ENCODE data around the gene KLK10. TPM values are rescaled to one million over a fixed set of nuclear protein-coding genes. Genes with fewer than 3 reads are reported as not detected.

KLK10 gene
- total RNA-seq, 1 experiment from 2014 or later: 3.2 TPM

DNA sequence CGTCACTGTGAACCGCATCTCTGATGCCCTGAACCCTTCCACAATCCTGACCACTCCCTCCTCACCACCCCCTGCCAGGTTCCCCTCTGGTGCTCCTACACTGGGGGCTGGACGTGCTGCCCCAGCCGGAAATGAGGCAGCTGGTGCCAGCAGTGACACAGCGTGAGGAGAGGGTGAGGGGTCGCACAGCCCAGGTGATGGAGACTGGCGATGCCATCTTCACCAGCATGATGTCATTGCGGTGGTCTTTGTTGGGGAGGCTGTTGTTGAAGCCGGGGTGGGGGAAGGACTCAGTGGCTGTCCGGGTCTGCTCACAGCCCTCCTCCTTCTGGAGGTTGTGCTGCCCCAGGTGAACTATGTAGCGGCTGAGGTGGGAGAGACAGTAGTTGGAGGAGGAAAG lies 4.4 kb upstream of the KLK10 start:
- Mint-ChIP-seq H3K4me1 (peaks cover 46% of the 10 kb centered on the region), H3K36me3 (no peaks in the 10 kb centered on the region), H3K9me3 (no peaks in the 10 kb centered on the region), H3K27ac (no peak overlapping the region), H3K27me3 (ENCODE audit: low read depth) (peaks cover 19% of the 10 kb centered on the region), H3K4me3 (no peak overlapping the region)
- POLR2A ChIA-PET: no interaction called here
- ATAC-seq (no peak), DNase-seq (ENCODE audit: low spot score) (no peak)
- TF ChIP-seq ZNF263 (CRISPR knock-in tag; IDR thresholded peaks at IDR 0.05; ENCODE audit: low read depth) (no peak), TEAD4 (CRISPR knock-in tag; IDR thresholded peaks at IDR 0.05) (no peak), STAT6 (CRISPR knock-in tag; conservative IDR thresholded peaks at IDR 0.05; ENCODE audit: low read depth) (no peak), KAT7 (CRISPR knock-in tag; IDR thresholded peaks at IDR 0.05; ENCODE audit: borderline replicate concordance) (no peak), FOXK1 (CRISPR knock-in tag; IDR thresholded peaks at IDR 0.05) (no peak), ZNF138 (CRISPR knock-in tag; conservative IDR thresholded peaks at IDR 0.05) (no peak), PRRX2 (CRISPR knock-in tag; IDR thresholded peaks at IDR 0.05) (no peak), NR3C1 (CRISPR knock-in tag; conservative IDR thresholded peaks at IDR 0.05; ENCODE audit: low read depth) (no peak), JAZF1 (CRISPR knock-in tag; IDR thresholded peaks at IDR 0.05) (no peak), ZNF396 (CRISPR knock-in tag; IDR thresholded peaks at IDR 0.05; ENCODE audit: borderline replicate concordance) (no peak), ETV6 (CRISPR knock-in tag; IDR thresholded peaks at IDR 0.05) (no peak), NFYB (CRISPR knock-in tag; conservative IDR thresholded peaks at IDR 0.05; ENCODE audit: low read depth) (no peak), EMX1 (CRISPR knock-in tag; IDR thresholded peaks at IDR 0.05) (no peak)
- TF ChIP-seq, protein P1, sequence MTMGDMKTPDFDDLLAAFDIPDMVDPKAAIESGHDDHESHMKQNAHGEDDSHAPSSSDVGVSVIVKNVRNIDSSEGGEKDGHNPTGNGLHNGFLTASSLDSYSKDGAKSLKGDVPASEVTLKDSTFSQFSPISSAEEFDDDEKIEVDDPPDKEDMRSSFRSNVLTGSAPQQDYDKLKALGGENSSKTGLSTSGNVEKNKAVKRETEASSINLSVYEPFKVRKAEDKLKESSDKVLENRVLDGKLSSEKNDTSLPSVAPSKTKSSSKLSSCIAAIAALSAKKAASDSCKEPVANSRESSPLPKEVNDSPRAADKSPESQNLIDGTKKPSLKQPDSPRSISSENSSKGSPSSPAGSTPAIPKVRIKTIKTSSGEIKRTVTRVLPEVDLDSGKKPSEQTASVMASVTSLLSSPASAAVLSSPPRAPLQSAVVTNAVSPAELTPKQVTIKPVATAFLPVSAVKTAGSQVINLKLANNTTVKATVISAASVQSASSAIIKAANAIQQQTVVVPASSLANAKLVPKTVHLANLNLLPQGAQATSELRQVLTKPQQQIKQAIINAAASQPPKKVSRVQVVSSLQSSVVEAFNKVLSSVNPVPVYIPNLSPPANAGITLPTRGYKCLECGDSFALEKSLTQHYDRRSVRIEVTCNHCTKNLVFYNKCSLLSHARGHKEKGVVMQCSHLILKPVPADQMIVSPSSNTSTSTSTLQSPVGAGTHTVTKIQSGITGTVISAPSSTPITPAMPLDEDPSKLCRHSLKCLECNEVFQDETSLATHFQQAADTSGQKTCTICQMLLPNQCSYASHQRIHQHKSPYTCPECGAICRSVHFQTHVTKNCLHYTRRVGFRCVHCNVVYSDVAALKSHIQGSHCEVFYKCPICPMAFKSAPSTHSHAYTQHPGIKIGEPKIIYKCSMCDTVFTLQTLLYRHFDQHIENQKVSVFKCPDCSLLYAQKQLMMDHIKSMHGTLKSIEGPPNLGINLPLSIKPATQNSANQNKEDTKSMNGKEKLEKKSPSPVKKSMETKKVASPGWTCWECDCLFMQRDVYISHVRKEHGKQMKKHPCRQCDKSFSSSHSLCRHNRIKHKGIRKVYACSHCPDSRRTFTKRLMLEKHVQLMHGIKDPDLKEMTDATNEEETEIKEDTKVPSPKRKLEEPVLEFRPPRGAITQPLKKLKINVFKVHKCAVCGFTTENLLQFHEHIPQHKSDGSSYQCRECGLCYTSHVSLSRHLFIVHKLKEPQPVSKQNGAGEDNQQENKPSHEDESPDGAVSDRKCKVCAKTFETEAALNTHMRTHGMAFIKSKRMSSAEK (CRISPR knock-in tag; IDR thresholded peaks at IDR 0.05; ENCODE audit: borderline replicate concordance): no peak
- TF ChIP-seq, protein P2, sequence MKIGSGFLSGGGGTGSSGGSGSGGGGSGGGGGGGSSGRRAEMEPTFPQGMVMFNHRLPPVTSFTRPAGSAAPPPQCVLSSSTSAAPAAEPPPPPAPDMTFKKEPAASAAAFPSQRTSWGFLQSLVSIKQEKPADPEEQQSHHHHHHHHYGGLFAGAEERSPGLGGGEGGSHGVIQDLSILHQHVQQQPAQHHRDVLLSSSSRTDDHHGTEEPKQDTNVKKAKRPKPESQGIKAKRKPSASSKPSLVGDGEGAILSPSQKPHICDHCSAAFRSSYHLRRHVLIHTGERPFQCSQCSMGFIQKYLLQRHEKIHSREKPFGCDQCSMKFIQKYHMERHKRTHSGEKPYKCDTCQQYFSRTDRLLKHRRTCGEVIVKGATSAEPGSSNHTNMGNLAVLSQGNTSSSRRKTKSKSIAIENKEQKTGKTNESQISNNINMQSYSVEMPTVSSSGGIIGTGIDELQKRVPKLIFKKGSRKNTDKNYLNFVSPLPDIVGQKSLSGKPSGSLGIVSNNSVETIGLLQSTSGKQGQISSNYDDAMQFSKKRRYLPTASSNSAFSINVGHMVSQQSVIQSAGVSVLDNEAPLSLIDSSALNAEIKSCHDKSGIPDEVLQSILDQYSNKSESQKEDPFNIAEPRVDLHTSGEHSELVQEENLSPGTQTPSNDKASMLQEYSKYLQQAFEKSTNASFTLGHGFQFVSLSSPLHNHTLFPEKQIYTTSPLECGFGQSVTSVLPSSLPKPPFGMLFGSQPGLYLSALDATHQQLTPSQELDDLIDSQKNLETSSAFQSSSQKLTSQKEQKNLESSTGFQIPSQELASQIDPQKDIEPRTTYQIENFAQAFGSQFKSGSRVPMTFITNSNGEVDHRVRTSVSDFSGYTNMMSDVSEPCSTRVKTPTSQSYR (CRISPR knock-in tag; IDR thresholded peaks at IDR 0.05): no peak
- CTCF ChIA-PET: interaction anchor here (8.5 kb wide), 1 partner anchor 69 kb away, joined by 347 read pairs; no protein-coding TSS in a partner anchor

DNA sequence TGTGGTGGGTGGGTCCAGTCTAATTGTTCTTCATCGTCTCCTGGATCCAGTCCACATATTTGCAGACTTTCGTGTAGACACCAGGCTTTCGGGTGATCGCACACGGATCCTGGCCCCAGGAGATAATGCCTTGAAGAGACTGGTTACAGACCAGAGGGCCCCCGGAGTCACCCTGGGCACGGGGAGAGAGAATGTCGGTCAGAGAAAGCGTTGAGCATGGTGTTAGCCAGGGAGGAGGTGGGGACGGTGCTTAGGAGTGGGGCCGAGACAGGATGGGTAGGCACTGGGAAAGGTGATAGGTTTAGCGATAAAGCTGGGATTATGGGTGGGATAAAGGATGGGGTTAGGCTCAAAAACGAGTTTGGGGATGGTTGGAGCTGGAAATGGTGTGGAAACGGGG lies 3.0 kb upstream of the KLK10 start:
- H3K36me3 Mint-ChIP-seq: no peaks in the 10 kb centered on the region
- TF ChIP-seq, protein P3, sequence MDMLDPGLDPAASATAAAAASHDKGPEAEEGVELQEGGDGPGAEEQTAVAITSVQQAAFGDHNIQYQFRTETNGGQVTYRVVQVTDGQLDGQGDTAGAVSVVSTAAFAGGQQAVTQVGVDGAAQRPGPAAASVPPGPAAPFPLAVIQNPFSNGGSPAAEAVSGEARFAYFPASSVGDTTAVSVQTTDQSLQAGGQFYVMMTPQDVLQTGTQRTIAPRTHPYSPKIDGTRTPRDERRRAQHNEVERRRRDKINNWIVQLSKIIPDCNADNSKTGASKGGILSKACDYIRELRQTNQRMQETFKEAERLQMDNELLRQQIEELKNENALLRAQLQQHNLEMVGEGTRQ (CRISPR knock-in tag; IDR thresholded peaks at IDR 0.05): no peak
- TF ChIP-seq SMAD4 (CRISPR knock-in tag; IDR thresholded peaks at IDR 0.05) (no peak), ZNF121 (CRISPR knock-in tag; IDR thresholded peaks at IDR 0.05) (no peak), ZNF396 (CRISPR knock-in tag; IDR thresholded peaks at IDR 0.05; ENCODE audit: borderline replicate concordance) (no peak)
- no peaks in the 10 kb centered on the region for H3K9me3 Mint-ChIP-seq
- POLR2A ChIA-PET: interaction anchor here (0.5 kb wide), 1 partner anchor 26 kb away, joined by 5 read pairs; no protein-coding TSS in a partner anchor
- CTCF ChIA-PET: interaction anchor here (8.5 kb wide), 1 partner anchor 71 kb away, joined by 347 read pairs; no protein-coding TSS in a partner anchor
- no peak for DNase-seq (ENCODE audit: low spot score)
- no peak for ATAC-seq
- peaks cover 47% of the 10 kb centered on the region for H3K4me1 Mint-ChIP-seq
- peaks cover 34% of the 10 kb centered on the region for H3K27me3 Mint-ChIP-seq (ENCODE audit: low read depth)
- no peak overlapping the region for H3K27ac Mint-ChIP-seq
- no peak overlapping the region for H3K4me3 Mint-ChIP-seq

Measured in WTC11 (cell line).